ENCODE results near the gene PARP4.
"Not testable (repeated sequence)": the region's sequence is repeated elsewhere in the genome, so short reads cannot be mapped to it uniquely, and the experiment has no call there.

PARP4 gene

DNA sequence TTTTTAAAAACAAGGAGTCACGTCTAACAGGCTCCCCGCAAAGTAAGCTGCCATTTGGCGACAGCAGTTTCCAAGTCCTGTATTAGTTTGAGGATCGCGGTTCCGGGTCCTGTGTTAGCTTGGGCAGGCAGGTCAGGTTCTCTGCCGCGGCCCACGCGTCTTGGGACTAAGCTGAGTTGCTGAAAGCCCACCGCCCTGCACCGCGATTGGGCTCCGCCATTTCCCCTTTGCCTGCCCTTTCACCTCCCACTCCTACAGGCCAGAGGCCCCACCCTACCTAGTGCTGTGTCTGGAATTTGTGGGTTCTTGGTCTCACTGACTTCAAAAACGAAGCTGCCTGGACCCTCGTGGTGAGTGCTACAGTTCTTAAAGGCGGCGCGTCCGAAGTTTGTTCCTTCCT is 6.8 kb downstream of the PARP4 start:
- no peak for DNase-seq (ENCODE audit: low spot score)

DNA sequence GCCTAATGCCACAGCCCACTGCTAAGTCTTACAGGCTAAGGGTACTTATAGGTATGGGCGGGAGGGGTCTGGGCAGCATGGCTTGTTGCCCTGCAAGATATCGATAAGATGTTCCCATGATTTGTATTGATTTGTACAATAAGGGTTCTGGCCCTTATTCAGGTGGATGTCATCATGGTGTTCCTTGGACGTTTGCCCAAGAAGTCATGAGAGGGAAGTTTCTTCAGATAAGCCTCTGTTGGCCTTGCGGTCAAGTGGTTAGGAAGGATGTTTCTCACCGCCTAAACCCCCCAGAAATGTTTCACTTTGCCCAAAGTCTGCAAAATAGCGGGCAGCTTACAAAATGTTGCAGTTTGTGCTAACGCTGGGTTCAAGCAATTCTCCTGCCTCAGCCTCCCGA is 7.3 kb downstream of the PARP4 start:
- no peak for DNase-seq (ENCODE audit: low spot score)

DNA sequence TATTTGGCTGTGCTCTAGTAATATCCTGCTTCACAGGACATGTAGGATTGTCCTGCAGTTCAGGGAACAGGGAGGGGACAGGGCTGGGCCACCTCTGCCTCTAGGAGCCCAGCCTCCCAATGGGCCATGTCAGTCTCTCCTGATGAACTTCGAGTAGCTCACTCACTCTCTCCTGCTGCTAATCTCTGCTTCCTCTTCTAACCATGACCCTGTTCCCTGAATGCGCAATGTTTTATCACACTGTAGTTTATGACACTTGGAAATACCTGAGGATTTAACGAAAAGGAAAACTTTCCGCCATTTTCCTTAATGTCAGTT is 9.2 kb downstream of the PARP4 start:
- no peak for DNase-seq (ENCODE audit: low spot score)

DNA sequence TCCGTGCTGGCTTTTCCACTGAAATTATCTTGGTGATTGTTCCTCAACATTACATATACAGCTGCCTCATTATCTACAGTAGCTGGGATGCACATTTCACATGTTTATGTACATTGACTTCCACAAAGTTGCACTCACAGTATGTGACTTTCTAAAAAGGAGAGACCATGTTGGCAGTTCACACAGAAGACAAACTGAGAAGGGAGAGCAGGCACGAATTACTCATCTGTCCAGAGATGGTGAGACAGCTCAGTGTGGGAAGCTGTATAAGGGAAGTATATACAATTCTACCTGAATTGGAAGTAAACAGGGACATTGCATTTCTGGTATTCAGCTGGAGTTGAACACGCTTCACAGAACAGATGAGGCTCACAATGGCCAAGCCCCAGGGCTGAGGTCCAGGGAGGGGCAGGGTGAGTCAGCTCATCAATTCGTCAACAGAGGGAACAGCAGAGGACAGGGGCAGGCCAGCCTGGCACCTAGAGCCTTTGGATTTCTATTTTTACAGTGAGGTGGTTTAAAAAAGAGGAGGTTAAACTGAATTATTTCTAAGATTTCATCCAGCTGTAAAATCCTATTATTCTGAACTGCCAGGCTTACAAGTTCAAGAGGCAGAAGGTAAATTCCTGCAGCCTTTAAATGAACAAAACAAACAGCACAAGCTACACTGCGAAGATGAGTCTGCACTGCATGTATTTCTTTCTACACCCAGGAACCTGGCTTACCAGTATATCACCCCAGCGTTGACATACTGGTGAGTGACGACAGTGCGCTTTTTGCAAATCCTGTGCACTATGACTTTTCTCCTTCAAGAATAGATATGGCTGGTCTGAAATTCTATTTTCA is 9.8 kb downstream of the PARP4 start:
- peak; percentile 64 for DNase-seq (ENCODE audit: low spot score)

DNA sequence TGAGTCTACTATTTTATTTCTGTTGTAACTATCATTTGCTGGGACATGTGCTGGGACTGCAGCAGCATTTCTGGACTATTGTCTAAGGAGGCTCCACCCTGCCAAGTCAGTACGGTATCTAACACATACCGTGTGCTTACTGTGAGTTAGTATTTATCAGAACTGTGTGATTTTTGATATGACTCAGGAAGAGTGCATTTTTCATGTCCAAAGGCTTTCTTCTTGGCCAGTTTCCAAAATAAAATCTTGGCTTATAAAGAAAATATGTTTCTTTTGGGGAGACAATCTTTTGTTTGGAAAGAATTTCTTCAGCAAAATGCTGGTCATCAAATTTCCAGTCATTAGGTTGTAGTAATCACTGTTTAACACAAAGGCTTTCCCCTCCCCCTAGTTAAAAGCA is 11.6 kb downstream of the PARP4 start:
- peak; percentile 20 for DNase-seq (ENCODE audit: low spot score)

DNA sequence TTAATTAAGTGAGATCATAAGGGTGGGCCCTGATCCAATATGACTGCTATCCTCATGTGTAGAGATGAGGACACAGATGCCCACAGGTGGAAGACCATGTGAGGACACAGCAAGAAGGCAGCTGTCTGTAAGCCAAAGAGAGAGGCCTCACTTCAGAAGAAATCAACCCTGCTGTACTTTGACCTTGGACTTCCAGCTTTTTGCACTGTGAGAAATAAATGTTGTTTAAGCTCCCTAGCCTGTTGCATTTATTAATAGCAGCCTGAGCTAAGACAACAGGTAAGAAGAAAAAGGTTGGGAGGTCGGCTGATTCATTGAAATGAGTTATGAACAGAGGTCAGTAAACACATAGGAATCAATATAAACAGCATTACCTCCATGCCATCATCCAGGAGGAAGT is 14.8 kb downstream of the PARP4 start:
- no peak for DNase-seq (ENCODE audit: low spot score)

DNA sequence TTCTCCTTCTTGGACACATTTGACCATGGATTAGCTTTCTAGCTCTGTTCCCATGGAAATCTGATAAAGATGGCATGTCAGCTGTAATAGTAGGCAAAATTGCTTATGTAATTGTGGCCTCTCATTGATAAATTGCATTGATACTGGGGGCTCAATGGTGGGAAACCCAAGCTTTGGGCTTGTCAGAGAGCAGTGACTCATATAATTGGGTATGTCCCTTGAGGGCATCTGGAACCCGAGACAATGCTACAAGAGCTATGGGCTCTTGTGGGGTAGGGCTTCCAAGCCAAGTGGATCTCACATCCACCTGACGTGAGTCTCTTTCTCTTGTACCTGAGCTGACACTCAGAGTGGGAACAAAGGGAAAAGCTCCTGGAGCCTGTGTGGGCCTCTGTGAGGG is 16.3 kb downstream of the PARP4 start:
- DNase-seq (ENCODE audit: low spot score), result not testable (repeated sequence)

DNA sequence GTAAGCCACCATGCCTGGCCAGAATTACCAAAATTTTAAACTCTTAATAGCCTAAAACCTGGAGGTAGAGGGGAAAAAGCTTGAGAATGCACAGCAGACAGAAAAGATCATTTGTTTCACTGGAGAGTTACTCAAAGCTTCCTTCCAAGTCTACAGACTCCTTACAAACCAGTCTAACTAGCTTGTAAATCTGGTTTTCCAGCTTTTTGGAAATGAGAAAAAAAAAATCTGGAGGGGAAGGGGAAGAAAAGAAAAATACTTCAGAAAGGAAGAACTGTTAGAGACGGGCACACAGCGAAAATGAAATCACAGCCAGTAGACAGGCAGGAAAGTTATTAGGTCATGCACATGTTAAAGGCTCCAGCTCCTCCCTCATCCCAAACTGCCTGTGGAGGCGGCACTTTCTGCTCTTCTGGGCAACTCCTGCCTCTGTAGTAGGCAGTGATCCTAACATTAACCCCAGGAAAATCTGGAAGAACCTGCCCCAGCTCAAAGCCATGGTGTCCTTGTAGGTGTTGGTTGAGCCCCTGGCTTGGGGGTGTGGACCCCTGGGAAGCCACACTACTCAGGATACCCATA is 17.3 kb downstream of the PARP4 start:
- no peak for DNase-seq (ENCODE audit: low spot score)

DNA sequence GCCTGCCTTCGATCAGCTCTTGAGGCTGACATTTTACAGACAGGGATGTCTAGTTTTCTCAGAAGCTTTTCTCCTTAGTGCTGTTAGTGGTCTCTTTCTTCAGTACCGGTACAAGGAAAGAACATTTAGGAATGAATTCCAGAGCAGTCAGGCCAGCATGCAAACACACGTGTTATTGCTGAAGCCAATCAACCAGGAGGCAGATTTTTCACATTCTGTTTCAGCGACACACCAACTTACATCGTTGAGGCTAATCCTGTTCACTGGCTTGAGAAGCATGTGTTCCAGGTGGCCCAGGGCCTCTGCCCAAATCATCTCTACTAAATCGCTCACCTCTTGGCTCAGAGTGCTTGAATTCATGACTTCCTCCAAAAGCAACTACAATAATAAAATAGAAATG is 19.2 kb downstream of the PARP4 start:
- DNase-seq (ENCODE audit: low spot score), result no peak

DNA sequence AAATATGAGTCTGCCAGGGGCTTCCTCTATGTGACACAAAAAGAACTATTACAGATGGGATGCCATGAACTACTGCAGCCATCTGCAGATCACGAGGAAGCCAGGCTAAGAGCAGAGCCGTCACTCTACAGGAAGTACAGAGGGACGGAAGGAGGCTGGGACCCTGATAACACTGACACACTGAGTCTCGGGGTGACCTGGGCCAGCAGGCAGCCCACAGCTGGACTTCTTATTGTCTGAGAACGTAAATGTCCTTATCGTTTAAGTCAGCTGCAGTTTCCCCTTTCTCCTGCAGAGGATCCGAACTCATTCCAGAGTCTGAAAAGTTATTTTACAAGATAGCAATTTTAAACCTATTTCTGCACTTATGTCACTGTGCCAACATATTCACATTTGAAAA is 20.7 kb downstream of the PARP4 start:
- DNase-seq (ENCODE audit: low spot score), result no peak

DNA sequence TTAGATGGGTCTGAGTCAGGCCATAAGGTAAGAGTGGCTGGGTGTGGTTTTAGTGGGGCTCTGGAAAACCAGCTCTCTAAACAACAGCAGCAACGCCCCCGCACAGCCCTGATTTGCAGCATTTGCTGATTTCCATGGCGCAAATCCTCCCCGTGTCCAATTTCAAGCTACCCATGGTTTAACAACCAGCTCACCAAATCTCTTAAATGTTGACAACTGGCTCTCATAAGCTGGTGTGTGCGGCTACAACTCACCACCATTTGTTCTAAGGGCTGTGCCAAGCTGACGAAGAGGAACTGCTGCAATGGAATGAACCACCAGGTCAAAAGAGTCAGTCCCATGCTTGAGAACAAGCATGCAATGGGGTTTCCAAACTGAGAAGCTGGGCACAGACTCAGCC is 22.9 kb downstream of the PARP4 start:
- DNase-seq (ENCODE audit: low spot score), result no peak

DNA sequence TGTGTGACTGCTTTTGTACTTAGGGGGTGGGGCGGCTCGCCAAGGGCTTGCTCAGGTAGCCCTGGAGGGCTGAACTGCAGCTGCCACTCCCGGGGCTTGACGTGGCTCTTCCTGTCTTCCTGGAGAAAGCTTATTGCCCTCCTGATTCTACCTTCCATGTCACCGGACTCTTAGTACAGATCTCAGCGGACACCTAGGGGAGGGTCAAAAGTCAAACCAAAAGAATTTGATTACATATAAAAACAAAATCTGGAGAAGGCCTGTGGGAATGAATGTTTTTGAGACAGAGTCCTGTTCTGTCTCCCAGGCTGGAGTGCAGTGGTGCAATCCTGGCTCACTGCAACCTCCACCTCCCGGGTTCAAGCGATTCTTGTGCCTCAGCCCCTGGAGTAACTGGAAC is 24.5 kb downstream of the PARP4 start:
- DNase-seq (ENCODE audit: low spot score), result not testable (repeated sequence)

DNA sequence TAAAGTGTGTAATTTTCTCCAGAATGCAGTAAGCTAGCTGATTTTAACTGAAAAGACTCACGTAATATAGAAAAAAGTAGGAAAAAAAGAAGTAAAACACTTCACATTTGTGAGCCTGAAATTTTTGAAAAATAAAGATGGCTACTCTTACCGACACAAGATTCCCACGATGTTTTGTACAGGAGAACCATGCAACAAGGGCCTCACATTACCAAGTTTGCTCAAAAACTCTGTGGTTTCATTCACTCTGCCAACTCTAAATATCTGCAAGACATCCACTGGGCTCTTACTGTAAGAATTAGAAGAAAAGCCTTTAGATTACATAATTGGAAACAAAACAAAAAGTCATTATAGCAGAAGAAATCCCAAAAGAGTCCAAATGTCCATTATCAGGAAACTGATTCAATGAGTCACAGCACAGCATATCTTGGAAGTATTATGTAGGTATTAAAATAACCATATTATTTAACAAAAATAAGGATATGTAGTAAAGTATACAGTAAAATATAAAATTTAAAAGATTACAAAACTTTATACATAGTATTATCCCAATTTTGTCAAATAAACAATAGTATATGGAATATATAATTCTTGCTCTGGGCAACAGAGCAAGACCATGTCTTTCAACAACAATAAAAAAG is 26.4 kb downstream of the PARP4 start:
- not testable (repeated sequence) for DNase-seq (ENCODE audit: low spot score)

DNA sequence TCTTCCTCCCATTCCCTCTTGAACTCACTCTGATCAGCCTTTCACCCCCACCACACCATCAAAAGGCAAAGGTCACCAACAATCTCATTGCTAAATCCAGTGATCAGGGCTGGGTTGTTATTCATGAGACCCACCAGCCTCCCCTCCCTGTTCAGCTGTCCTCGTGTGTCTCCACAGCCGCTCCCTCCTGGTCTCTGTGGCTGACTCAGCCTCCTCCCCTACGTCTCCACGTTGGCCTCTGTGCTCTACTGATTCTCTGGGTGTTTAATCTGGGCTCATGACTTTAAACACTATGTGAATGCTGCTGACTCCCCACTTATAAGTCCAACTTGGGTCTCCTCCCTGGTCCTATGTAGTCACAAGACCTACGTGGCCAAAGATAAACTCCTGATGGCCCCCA is 38.9 kb downstream of the PARP4 start:
- DNase-seq (ENCODE audit: low spot score), result no peak

DNA sequence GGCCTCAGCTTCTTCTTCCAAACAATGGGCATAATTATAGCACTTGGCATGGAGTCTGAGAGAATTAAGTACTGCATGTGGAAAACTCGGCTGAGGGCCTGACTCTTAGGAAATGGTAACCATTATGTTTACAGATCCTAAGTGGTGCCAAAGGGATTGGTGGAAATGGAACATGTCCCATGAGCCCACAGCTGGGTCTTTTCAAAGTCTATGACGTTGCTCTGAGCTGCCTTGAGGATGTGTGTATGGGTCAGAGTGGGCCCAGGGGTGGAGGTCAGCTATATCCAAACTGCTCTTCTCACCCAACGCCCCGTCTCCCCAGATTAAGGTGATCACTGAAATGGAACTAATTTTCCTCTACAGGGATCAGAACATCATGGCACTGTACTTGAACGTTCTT is 40.4 kb downstream of the PARP4 start:
- not testable (repeated sequence) for DNase-seq (ENCODE audit: low spot score)

DNA sequence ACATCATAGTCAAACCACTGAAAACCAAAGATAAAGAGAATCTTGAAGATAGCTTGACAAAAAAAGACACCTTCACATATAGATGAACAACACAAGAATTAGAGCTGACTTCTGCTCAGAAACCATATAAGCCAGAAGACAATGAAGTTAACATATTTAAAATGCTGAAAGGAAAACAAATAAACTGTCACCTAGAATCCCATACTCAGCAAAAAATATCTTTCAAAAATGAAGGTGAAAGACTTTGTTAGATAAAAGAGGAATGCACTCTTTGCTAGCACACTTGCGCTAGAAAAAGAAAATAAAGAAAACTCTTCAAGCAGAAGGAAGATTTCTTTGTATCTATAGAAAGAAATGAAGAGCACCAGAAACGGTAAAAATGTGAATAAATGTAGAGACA is 49.5 kb downstream of the PARP4 start:
- DNase-seq (ENCODE audit: low spot score), result no peak

DNA sequence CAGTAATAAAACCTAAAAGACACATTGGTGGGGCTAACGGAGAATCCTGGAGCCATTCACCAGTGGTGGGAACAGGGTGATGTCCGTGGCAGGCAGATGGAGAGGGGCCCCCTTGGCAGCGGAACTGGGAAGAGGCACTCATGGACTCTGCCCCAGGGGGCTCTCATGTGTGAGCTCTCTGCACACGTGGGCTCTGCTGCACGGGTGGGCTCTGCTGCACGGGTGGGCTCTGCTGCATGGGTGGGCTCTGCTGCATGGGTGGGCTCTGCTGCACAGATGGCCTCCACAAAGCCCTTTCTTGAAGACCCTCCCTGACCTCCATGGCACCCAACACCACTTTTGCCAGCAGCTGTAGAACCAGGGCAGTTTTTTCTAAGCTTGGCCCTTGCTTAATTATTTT is 52.3 kb downstream of the PARP4 start:
- DNase-seq (ENCODE audit: low spot score), result no peak

DNA sequence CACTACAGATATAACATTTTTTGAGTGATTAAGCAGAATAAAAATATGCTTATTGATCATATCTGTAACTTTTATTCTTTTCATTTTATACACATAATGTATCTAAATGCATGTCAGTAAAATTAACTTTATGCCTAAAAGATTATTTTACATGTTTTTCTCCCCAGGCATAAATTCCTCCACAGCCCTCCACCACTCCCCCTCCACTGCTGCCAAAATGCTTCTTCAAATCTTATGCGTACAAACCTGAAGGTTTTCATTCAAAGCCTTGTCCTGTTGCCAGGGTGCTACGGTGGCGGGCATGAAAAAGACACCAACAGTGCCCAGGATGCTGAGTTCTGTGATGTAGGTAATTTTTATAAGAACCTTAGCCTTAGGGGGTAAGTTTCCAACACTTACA is 52.9 kb downstream of the PARP4 start:
- DNase-seq (ENCODE audit: low spot score), result no peak

DNA sequence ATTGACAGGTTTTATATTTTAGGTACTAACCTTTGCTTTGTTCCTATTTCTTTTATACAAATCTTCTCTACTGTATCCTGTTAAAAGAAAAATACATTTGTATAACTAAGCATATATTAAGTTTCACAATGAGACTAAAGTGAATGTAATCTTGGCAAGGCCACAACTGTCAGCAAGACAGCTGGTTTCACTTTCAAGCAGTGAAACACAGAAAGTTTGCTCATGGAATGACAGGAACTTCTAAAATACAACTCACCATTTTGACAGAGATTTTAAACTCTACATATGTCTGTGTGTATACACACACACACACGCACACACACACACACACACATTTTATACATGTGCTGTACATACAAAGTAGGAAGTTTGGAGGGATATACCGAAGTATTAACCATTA is 53.3 kb downstream of the PARP4 start:
- peak; percentile 64 for DNase-seq (ENCODE audit: low spot score)

DNA sequence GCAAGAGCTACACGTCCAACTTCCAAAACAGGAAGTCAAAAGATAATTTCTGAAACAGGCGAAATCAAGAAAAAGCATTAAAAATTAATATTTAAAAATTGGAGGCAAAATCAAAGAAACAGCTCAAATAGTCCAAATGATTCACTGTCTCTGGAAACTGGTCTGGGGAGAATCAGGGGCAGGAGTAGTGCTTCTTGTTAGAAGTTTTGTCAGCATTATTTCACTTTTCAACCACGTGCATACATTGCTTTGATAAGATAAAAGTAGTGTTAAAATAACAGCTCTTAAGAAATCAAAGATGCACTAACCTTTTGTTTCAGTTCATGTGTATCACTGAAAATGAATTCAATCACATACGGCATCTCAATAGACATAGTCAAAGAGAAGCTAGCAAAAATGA is 53.8 kb downstream of the PARP4 start:
- no peak for DNase-seq (ENCODE audit: low spot score)

DNA sequence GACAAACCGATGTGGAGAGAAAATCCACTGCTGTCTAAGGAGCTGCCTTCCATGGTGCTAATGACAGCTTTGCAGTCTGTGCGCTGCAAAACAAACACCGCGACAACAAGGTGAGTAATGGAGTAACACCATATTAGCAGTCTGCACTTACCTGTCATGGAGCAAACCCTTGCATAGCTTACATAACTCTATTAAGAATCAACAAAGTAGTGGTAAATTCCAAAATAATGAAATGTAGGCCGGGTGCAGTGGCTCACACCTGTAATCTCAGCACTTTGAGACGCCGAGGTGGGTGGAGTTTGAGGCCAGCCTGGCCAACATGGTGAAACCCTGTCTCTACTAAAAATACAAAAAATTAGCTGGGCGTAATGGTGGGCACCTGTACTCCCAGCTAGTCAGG is 56.2 kb downstream of the PARP4 start:
- DNase-seq (ENCODE audit: low spot score), result no peak

DNA sequence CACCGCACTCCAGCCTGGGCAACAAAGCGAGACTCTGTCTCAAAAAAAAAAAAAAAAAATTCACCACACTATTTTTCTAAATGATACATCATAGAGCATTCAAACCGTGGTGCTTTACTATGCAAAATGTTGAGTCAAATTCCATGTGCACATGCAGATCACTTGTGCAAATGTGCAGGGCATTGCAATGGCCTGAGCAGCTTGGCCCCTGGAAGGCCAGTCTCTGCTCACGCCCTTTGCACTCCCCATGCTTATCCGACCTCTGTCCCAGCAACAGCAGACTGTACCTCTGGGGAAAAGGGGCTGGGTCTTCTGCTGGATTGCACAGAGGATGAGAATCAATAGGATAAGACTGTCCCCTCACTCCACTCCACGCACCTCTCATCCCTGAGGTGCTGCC is 58.5 kb downstream of the PARP4 start:
- DNase-seq (ENCODE audit: low spot score), result no peak

DNA sequence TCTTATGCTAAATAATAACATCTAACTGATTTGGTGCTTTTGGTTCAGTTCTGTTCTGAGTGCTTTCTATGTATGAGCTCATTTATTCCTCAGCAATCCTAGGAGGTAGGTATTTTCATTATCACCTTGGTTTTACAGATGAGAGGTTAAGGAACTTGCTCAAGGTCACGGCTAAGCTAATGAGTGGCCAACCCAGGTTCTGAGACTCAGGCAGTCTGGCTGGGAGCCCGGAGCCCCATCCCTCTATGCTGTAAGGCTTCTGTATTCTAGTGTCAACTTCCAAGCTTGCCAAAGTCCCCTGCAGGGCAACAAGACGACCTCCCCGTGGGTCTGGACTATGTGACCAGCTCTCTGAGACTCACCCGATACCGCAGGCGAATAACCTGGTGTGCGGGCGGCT is 60.5 kb downstream of the PARP4 start:
- DNase-seq (ENCODE audit: low spot score), result no peak

DNA sequence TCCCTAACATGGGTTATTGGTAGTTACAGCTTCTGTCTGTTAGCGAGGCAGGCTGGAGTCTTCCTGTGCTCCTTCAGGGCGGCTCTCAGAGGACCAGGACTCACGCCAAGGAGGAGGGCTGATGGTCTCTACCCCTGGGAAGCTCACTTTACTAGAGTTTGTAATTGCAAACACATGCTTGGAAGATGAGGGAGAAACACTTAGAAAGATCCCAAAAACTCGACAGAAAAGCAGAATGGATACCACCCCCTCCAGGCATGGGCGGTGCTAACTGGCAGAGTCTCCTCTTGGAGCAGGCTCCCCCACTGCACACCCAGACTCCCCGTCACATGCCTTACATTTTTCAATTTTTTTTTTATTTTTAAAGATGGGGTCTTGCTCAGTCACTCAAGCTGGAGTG is 62.0 kb downstream of the PARP4 start:
- peak; percentile 36 for DNase-seq (ENCODE audit: low spot score)
